M059J (cell line): ENCODE measurements around the gene STRIP2. TPM values are rescaled to one million over a fixed set of nuclear protein-coding genes. Genes with fewer than 3 reads are reported as not detected.
A peak's percentile ranks its signal among the peaks of the same experiment; 100 is the strongest.
"Not testable (repeated sequence)": the region's sequence is repeated elsewhere in the genome, so short reads cannot be mapped to it uniquely, and the experiment has no call there.

ENCODE experiments used
- DNase-seq: peaks from one replicate; pipeline ENCODE4 v3.0.0-alpha.2; 2012; ENCODE audit warnings: low read depth
- total RNA-seq: library from RNA; depleted of rRNA; stranded (reverse); fragments of >200 nt; shearing (Covaris generic); gene quantifications from 2 replicates; pipeline ENCODE4 v1.2.3, GENCODE V29; 2014

STRIP2 gene
- total RNA-seq, 1 experiment from 2014 or later, result 12.1 TPM

DNA sequence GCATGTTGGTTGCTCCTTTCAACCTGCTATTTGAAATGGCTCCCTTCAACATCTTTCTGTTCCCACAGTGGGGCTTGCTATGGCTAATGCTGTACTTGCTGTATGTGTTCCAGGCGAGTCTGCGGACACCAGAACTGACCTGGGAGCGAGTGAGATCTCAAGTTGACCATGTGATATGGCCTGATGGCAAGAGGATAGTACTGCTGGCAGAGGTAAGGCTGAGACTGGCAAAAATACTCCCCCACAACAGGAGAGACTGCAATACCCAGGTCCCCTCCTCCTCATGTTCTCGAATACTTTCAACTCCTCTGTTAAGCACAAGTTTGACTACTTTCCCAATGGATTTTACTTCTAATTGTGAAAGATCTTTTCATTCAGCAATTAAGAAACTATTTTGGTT lies 11.5 kb upstream of the STRIP2 start:
- DNase-seq, result no peak

DNA sequence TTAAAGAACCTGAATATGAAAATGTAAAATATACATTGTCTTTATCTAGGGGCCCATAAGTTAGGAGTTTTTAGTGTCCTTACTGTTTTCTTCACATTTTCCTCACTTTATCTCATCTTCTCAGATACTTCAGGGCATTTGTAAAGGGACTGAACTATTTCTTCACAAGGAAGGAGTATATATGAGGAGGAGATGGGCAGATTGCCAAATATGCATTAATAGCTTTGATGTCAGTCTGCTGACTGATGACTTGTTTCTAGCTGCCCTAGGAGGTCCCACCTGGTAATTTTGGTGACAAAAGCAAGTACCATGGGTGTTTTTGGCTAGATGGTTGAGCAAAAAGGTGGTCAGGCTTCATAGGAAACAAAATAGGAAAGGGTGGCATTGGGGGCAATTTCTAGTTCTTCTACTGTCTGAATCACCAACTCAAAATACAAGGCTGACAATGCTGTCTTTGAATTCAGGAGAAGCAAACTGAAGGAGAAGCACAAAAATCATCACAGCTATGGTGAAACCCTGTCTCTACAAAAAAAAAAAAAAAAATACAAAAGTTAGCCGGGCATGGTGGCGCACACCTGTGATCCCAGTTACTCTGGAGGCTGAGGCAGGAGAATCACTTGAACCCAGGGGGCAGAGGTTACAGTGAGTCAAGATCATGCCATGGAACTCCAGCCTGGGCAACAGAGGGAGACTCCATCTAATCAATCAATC lies 10.4 kb upstream of the STRIP2 start:
- DNase-seq, result peak; percentile 23

DNA sequence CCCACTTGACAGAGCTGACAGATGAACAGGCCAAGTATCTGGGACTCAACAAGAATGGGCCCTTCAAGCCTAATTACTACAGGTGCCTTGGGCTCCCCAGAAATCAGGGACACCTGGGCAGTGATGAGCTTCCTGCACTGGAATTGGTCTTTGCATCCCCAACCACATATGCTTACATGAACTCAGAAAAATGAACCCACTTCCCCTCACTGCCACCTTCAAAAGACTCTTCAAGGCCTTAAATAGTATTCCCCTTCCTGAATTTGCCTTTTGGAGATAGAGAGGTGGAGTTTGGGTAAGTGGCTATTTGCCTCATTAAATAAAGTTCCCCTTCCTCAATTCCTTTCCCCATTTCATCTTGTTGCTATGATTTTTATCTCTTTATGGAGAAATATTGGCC lies 7.8 kb upstream of the STRIP2 start:
- no peak for DNase-seq

DNA sequence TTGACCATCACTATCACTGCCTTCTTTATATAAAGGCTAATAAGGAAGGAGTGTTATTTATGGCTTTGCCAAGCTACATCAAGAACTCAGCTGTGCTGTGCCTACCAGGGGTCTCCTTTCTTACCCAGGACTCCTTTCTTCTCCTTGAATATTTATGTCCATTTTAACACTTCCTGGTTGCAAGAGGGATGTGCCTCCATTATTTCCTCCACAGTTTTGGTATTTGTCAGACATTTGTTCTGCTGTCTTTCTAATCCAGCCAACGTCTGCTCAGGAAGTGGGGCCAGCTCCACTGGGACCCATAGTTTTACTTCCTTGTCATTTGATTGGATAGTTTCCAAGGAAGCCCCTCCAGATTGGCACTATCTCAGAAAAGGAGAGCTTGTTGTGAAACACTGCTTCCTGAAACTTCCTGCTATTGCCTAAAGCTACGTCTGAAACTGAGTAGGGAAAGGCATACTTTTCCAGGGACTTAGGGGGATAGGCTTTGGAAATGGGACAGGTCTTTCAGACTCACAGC lies 6.6 kb upstream of the STRIP2 start:
- no peak for DNase-seq

DNA sequence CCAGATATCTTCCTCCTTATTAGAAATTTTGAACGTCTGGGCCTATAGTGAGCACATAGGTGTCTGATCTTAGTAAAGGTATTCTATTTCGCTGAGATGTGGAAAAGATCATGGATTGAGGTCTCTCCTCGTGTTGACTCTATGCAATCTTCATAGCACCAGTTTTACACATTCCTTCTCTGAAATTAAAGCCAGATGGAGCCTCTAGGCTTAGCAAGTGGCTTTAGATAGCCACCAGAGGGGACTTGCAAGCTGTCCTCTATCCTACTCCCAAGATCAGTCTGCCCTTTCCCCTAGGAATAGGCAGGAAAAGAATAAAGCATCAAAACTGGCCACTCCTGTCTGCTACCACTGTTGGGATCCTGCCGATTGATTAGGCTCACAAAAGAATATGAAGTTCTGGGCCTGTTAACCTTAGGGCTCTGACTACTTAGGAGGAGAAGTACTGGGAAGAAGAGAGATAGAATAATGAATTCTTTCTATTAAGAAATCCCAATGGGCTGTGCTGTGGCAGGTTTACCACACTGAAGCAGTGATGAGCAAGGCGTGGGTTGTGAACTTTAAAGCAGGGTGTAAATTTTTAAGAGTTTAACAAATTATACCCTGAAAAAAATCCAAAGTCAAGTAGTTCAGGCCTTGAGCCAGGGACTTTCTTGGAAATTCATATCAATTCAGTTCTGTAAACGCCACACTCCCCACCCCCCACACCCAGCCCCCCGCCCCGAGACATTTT lies 2.2 kb upstream of the STRIP2 start:
- no peak for DNase-seq

DNA sequence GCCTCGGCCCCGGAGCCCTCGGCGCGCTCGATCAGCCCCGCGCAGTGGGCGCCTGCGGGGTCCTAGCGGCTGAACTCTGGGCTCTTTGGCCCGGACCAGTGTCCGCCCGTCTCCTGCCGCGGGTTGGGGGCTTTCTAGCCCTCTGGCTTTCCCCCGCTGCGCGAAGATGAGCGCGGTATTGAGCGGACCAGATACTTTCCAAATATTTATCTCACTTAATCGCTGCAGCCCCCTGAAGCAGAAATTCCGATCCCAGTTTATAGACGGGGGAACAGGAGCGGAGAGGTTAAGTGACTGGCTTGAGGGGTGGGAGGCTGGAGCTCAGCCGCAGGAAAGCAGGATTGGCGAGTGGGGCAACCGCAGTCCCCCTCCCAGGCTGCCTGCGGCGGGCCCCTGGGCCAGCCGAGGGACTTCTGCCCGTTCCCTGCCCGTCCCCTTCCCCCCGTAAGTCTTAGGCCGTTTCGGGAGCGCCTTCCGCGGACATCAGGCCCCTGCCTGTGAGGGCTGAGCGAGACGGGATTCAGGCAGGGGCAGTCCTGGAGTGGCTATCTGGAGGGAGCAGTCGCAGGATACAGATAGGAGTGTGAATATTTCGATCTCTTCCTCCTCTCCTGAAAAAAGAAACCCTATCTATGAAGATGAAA lies 565 bp downstream of the STRIP2 start:
- DNase-seq, result peak; percentile 50

DNA sequence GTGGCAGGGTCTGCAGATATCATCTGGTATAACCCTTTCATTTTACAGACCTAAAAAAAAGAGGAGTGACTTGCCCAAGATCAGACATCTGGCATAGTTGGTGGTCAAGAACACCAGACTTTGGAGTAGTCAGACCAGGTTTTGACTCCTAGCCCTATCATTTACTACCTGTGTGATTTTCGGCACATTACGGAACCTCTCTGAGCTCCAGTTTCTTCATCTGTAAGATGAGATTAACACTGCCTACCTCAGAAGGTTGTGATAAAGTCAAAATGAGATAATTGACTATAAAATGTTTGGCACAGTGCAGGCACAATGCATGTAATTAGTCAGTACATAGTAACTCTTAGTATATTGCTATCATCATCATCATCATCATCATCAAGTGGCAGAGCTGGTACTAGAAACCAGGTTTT lies 1.2 kb downstream of the STRIP2 start:
- no peak for DNase-seq

DNA sequence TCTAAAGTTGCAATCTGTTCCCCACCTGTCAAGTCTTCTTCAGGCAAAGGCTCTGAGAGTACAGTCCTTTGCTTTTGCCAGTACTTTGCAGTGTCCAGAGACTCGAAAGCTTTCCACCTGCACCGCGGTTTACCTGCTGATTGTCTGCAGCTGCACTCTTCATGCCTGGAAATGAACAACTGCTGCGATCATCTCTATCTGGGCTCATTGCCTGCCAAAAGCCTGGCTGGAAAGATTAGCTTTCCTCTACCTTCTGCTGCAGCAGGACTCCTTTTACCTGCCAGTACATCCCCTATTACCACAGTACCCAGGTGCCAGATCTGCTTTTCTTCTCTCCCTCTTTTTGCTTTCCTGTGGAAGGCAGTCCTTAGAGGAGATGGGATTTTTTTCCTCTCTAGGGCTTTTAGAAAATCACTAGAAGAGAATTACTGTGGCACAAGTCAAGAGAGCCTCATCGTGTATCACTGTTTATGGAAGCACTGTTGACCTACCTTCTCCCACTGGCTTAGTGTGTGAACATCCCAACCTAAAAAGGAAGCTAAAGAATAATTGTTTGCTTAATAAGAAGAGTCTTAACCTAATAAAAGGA lies 2.2 kb downstream of the STRIP2 start:
- DNase-seq, result no peak

DNA sequence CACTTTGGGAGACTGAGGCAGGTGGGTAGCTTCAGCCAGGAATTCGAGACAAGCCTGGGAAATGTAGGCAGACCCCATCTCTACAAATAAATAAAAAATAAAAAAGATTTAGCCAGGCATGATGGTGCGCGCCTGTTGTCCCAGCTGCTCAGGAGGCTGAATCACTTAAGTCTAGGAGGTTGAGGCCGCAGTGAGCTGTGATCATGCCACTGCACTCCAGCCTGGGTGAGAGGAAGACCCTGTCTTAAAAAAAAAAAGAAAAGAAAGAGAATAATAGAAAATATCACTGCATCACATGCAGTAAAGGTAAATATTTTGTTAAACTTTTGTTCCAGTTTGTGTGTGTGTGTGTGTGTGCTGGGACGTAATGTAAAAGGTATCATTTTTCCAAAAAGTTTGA lies 3.0 kb downstream of the STRIP2 start:
- no peak for DNase-seq

DNA sequence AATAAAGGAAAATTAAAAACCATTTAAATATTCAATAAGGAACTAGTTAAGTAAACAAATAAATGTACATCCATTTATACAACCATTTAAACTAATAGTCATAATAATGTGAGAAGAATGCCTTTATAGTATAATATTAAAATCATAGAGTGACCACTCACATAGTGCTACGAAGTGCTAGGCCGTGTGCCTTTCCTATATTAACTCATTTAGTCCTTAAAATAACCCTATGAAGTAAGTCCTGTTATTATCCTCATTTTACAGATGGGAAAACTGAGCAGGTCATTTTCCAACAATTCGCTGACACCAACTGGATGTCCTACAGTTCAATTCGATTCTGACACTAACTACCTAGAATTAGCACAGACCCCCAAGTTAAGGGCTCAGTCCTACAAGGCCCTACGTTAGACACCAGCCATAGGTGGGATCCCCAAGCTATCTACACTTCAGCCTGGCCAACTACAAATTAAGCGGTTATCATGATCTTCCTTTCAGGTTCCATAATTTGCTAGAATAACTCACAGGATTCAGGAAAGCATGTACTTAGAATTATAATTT lies 4.1 kb downstream of the STRIP2 start:
- no peak for DNase-seq

DNA sequence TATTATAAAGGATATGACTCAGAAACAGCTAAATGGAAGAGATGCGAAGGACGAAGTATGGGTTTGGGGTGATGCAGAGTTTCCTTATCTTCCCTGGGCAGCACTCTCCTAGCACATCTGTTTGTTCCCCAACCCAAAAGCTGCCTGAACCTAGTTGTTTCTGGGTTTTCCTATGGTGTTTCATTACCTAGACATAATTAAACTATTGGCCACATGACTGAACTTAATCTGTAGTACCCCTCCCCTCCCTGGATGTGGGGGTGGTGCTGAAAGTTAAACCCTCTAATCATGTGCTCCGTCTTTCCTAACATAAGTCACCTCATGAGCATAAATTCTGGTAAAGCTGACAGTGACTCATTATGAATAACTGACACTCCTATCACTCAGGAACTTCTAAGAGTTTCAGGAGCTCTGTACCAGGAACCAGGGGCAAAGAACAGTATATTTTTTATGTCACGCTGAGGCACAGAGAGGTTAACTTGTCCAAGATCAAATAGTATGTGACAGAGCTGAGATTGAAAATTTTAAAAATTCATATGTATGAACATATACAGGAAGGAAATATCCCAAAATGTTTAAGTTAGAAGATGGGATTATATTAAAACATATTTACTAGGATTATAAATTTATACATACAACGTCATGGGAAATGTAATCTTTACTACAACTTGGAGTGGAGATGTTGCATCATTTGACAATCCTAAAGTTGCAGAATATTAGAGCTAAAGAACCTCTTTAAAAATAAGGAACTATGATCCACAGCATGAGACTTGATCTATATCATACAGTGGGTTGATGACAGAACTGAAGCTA lies 4.8 kb downstream of the STRIP2 start:
- DNase-seq, result peak; percentile 88

DNA sequence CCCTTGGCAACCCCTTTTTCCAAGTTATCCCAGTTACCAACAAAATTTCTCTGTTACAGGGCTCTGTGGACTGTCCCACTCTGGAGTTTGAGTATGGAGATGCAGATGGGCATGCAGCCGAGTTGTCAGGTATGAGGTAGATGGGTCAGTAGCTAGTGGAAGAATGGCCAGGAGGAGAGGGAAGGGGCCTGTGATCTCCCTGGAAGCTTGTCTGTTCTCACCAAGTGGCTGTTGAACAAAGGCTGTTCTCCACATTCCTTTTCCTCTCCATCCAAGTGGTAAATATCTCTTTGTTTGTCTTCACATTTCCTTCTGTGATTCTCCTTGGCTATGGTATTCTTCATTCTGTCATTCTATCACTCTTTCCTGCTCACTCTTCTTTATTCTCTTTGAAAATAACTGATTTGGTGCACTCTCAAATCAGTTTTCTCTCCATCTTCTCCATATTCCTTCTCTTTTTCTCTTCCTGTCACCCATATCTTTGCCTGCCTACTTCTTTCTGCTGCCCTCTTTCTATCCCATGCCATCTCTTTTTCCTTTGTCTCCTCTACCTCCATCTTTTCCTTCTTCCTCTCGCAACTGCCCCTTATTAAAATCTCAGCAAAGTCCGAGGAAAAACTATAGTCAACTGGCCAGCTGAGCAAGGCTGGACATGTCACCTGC lies 5.9 kb downstream of the STRIP2 start:
- no peak for DNase-seq

DNA sequence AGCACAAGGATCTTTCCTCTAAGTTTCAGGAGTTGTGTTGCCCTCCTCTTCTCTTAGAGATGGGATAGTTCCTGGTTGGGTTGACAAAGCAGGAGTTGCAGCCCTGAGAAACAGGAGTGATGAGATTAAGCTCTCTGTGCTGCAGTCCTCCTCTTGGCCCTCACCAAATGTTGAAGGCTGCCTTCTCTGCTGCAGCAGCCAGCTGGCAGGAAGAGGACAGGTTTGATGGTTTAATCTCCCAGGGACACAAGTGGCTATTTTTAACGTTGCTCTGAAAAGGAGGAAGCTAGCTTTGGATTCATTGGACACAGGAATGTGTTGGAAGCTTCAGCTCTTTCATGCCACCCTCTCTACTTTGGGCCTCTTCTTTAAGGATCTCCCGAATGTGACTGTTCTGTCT lies 9.4 kb downstream of the STRIP2 start:
- DNase-seq, result no peak

DNA sequence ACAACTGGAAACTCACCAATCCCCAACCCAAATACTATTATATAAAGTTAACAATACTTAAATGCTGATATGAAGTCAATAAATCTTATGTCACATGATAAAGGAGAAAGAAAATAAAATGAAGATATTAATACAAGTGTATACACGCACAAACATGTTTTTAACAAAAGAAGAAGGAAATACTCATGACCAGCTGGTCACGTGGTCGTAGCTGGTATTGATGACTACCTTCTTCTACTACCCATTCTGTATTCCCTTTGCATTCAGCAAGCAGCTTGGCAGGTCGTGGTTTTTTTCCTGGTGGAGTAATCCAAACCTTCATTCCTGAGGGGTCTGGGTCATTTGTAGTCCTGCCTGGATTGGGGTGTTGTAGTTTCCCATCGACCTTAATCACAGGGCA lies 10.5 kb downstream of the STRIP2 start:
- DNase-seq, result not testable (repeated sequence)

DNA sequence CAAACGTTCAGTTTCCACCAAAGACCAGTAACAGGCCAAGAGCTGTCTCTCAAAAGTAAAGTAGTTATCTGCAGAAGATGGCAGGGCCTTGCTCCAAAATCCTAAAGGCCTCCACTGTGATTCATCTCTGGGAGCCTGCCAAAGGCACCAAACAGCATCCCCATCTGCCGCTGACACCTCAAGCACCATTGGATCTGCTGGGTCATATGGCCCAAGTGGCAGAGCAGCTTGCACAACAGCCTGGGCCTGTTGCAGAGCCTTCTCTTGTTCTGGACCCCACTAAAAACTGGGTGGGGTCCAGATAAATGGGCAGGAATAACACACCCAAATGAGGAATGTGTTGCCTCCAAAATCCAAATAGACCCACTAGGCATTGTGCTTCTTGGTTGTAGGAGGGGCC lies 12.7 kb downstream of the STRIP2 start:
- DNase-seq, result peak; percentile 22

DNA sequence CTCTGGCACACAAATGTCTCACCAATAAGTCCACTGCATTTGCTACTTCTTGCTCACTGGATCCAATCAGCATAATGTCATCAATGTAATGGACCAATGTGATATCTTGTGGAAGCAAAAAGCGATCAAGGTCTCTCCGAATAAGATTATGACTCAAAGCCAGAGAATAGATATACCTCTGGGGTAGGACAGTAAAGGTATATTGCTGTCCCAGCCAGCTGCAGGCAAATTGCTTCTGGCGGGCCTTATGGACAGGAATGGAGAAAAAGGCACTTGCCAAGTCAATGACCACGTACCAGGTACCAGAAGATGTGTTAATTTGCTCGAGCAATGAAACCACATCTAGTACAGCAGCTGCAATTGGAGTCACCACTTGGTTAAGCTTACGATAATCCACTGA lies 13.2 kb downstream of the STRIP2 start:
- DNase-seq, result not testable (repeated sequence)

DNA sequence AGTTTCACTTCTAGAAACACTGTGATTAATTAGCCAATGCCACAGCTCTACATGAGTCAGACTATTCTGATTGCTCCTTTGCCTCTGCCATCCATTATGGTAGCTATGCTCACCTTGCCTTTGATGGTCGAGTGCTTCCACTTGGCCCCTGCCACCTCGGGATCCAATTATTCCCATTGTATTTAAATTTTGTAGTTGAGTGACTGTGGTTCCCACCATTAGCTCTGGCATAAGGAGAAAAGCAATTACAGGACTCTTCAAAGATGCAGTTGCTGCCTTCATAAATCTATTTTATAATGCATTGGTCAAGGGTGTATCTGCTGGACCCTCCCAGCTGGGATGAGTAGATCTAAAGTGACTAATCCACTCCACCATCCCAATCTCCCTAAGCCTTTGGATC lies 14.4 kb downstream of the STRIP2 start:
- DNase-seq, result not testable (repeated sequence)

DNA sequence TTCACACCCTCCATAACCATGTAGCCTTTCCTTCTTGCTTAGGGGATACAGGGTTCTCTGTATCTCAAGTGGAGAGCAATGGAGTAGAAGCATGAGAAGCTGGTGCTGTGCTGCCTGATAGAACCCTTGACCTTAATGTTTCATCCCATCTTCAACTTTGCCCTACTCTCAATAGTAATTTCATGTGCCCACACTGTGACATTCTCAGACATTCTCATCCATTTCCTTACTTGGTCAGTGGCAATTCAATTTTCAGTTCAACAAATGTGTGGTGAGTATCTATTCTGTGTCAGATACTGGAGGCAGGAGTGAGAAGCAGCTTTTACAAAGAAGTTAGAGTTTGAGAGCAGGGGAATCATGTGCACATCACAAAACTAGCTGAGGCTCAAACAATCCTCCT lies 16.1 kb downstream of the STRIP2 start:
- no peak for DNase-seq

DNA sequence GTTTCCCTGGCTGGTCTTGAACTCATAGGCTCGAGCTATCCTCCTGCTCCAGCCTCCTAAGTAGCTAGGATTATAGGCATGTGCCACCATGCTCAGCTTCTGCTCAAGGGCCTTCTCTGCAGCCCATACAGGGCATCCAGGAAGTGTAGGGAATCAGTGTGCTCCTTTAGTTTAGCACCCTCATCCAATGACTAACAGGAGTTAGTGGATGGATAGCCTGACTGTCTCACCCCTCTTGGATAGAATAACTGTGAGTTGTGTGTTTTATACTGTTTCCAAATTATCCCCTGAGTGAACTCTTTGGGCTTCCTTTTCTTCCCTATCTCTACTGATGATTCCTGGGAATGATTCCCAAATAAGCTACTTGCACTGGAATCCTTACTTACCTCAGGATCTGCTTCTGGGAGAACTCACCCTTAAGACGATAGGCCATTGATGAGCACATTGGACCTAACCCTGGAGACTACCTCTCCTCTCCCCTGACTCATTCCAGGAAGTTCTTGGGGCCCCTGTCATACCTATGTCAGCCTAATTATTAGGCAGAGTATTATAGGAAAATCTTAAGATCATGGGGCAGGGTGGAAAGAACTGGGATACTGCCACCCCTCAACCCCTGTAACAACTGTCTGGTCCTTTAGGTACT lies 18.5 kb downstream of the STRIP2 start:
- no peak for DNase-seq
